Astrocyte of the cerebellum (primary cell): ENCODE results near the gene RAB3A.
A peak's percentile ranks its signal among the peaks of the same experiment; 100 is the strongest.

Experiments used
- DNase-seq: peaks from one replicate; pipeline ENCODE4 v3.0.0-alpha.2; 2011; ENCODE audit warnings: low read depth
- H3K4me3 ChIP-seq: 2 replicates; pipeline ENCODE4 v1.5.1; 2011; ENCODE audit warnings: mild to moderate bottlenecking, low read depth, low read length, moderate library complexity
- in situ Hi-C: cut with HindIII; loops from 2 replicates; pipeline ENCODE4 v1.10.0; 2017; ENCODE audit warnings: low sequenced_read_pairs
- TF ChIP-seq, protein P1 (sequence below): IDR thresholded peaks from 2 replicates; pipeline ENCODE4 v1.5.1; 2012; ENCODE audit warnings: low read length, low read depth, moderate library complexity, mild to moderate bottlenecking; ENCODE audit errors: missing control alignments

Gene RAB3A

DNA sequence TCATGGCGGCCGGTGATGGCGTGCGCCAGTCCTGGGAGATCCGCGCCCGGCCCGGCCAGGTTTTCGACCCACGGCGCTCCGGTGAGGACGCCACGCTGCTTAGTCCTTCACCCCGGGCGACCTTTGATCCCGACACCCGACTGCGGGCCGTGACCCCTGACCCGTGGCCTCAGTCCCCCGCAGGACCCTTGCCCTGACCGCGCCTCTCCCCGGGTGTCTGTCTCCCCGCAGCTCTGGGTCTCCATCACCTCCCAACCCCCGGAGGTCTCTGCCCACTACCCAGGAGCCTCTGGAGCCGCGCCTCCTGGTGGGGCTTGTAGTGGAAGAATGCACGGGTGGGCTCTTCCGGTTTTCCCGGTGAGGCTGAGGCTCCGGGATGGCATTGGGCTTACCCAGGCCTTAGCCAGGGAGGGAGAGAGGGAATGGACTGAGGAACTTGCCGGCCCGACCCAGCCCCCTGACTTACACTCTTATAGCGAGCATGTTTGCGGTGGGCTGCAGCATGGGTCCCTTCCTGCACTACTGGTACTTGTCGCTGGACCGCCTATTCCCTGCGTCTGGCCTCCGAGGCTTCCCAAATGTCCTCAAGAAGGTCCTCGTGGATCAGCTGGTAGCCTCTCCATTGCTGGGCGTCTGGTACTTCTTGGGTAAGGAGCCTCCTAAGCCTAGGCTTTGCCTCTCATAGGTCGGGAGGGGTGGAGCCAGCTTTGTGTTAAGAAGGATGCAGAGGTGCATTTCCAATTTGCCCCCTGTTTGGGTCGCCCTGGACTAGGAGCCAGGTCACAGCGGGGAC lies 10.3 kb downstream of the RAB3A start:
- DNase-seq, result no peak
- in situ Hi-C loops, result no loop called here
- TF ChIP-seq, protein P1, sequence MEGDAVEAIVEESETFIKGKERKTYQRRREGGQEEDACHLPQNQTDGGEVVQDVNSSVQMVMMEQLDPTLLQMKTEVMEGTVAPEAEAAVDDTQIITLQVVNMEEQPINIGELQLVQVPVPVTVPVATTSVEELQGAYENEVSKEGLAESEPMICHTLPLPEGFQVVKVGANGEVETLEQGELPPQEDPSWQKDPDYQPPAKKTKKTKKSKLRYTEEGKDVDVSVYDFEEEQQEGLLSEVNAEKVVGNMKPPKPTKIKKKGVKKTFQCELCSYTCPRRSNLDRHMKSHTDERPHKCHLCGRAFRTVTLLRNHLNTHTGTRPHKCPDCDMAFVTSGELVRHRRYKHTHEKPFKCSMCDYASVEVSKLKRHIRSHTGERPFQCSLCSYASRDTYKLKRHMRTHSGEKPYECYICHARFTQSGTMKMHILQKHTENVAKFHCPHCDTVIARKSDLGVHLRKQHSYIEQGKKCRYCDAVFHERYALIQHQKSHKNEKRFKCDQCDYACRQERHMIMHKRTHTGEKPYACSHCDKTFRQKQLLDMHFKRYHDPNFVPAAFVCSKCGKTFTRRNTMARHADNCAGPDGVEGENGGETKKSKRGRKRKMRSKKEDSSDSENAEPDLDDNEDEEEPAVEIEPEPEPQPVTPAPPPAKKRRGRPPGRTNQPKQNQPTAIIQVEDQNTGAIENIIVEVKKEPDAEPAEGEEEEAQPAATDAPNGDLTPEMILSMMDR, result no peak
- peak overlapping the region; percentile 78 for H3K4me3 ChIP-seq

DNA sequence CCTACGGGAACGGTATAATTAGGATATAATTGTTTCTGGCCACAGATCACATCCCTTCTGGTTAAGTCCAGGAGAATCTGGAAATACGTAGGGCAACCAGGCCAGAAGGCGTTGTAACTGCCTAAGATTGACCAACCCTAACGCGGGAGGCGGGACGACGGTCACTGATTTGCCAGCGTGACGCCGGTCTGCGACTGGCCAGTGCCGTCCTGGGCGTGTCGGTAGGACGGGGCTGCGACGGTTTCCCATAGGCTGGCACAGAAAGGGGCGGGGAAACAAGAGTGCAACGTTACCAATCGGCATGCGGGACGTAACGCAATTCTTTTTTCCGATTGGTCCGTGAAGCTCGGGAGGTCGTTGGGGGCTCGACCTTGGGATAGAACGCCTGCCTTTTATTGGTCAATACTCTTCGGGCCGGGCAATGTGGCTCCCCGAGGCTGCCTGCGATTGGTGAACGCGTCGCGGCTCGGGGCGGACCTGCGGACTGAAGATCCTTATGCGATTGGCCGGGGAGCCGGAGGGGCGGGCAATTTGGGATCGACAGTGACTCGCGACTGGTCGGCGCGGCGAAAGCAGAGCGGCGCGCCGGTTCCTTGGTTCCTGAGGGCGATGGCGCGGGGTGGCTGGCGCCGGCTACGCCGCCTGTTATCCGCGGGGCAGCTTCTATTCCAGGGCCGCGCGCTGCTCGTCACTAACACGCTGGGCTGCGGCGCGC lies 11.0 kb downstream of the RAB3A start, which contains the start of gene MPV17L2:
MPV17L2 (plus strand) TSS at position 546 of the 715 bp plus-strand sequence; CDS start at position 610, 64 bp downstream.
- in situ Hi-C loops, result no loop called here
- H3K4me3 ChIP-seq, result peak within 1 kb of the TSS; percentile 78
- TF ChIP-seq, protein P1, result no peak
- peak; percentile 100 for DNase-seq

DNA sequence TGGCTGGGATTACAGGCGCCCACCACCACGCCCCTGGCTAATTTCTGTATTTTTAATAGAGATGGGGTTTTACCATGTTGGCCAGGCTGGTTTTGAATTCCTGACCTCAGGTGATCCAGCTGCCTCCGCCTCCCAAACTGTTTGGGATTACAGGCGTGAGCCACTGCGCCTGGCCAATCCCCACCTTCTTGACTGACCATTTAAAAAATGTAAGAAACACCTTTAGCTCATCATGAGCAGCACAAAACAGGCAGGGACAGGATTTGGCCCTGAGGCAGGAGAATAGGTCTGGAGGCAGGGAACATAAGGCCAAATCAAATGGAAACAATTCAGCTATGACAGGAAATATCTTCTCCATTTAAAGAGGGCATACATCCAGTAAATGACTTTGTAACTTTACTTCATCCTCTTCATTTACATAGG lies 12.2 kb downstream of the RAB3A start:
- TF ChIP-seq, protein P1, result no peak
- DNase-seq, result no peak
- in situ Hi-C loops, result no loop called here
- H3K4me3 ChIP-seq, result peak overlapping the region; percentile 78

DNA sequence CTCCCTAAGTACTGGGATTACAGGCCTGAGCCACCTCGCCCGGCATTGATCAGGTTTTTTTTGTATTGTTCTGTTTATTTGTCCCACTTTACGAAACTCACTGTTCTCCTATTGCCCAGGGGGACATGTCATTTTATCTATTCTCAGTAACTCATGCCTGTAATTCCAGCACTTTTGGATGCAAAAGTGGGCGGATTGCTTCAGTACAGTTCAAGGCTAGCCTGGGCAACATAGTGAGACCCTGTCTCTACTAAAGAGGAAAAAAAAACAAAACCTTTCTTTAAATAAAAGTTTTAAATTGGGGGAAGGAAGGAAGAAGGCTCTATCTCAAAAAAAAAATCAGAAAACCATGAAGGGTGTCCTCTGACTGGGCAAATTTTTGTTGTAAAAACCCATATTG lies 13.6 kb downstream of the RAB3A start:
- in situ Hi-C loops, result no loop called here
- no peak for DNase-seq
- H3K4me3 ChIP-seq, result no peak overlapping the region
- TF ChIP-seq, protein P1, result no peak

DNA sequence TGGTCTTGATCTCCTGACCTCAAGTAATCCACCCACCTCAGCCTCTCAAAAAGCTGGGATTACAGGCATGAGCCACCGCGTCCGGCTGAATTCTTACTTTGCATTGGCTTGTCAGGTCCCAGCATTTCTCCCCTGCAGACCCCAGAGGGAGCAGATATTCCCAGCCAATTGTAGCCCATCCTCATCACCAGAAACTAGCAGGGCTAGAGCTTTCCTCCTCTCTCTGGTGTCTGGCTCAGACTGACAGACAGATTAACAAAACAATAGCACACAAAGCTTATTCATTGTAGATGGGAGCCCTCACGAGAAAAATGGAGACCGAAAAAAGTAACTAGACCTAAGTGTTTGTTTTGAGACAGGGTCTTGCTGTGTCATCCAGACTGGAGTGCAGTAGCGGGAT lies 18.3 kb downstream of the RAB3A start:
- in situ Hi-C loops, result loop anchor here (10.0 kb wide), 1 partner anchor 81 kb away; no protein-coding TSS in a partner anchor
- TF ChIP-seq, protein P1, result no peak

DNA sequence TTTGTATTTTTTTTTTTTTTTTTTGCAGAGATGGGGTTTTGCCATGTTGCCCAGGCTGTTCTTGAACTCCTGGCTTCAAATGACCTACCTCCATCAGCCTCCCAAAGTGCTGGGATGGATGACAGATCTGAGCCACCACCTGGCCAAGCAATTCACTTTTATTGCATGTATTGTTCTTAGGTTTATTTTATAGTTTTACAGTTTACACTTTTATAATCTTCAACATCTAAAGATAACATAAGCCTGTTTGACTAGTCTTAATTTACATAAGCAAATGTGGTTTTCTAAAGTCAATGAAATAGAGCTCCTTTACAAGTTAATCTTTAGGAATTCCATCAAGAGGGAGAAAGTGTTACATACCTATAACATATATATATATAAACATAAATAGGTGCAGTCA lies 20.3 kb downstream of the RAB3A start:
- no peak overlapping the region for H3K4me3 ChIP-seq
- no peak for DNase-seq
- TF ChIP-seq, protein P1, result no peak
- in situ Hi-C loops, result loop anchor here (5.0 to 10.0 kb wide), 2 partner anchors 79 kb away; no protein-coding TSS in a partner anchor

More for the DNA sequence above, 18.3 kb downstream of the RAB3A start:
- DNase-seq, result no peak
- H3K4me3 ChIP-seq, result no peak overlapping the region
